Progenitor cell of endocrine pancreas (in vitro differentiated cells): ENCODE results near the gene MFN2. TPM values are rescaled to one million over a fixed set of nuclear protein-coding genes. Genes with fewer than 3 reads are reported as not detected.
A peak's percentile ranks its signal among the peaks of the same experiment; 100 is the strongest.

Experiments
- DNase-seq: peaks from one replicate; pipeline ENCODE4 v3.0.0; 2021; ENCODE audit warnings: low spot score; ENCODE audit not compliant: unreplicated experiment
- H3K27ac Mint-ChIP-seq: 2 replicates; pipeline ENCODE4 v1.8.0; 2021; ENCODE audit warnings: mild to moderate bottlenecking, moderate library complexity, mixed read lengths
- H3K27me3 Mint-ChIP-seq: 2 replicates; pipeline ENCODE4 v1.8.0; 2021; ENCODE audit warnings: mixed read lengths
- H3K36me3 Mint-ChIP-seq: 2 replicates; pipeline ENCODE4 v1.8.0; 2022; ENCODE audit warnings: mixed read lengths; ENCODE audit not compliant: insufficient read depth
- H3K4me1 Mint-ChIP-seq: 2 replicates; pipeline ENCODE4 v1.8.0; 2021; ENCODE audit warnings: low read depth, mixed read lengths
- H3K4me3 Mint-ChIP-seq: 2 replicates; pipeline ENCODE4 v1.8.0; 2021; ENCODE audit warnings: low read depth, mild to moderate bottlenecking, moderate library complexity, mixed read lengths
- H3K9me3 Mint-ChIP-seq: 2 replicates; pipeline ENCODE4 v1.8.0; 2021; ENCODE audit warnings: low read depth, mixed read lengths
- CTCF ChIP-seq: fragments of 200-600 bp; sonication (generic); IDR thresholded peaks from one replicate; pipeline ENCODE4 v1.5.0; 2021; ENCODE audit warnings: antibody characterized with exemption, mild to moderate bottlenecking; ENCODE audit not compliant: unreplicated experiment
- total RNA-seq: library from RNA; stranded (reverse); gene quantifications from 2 replicates; pipeline ENCODE4 v1.2.1, GENCODE V29; 2021

Gene MFN2
- total RNA-seq, 1 donor from 2014 or later = 55.8 TPM

GRCh38 chr1:11970441-11971185, 9.6 kb upstream of the MFN2 start:
- Mint-ChIP-seq H3K4me1 (peaks cover 3% of the 10 kb centered on the region), H3K27ac (peak overlapping the region; percentile 69), H3K27me3 (no peaks in the 10 kb centered on the region), H3K4me3 (no peak overlapping the region), H3K9me3 (no peaks in the 10 kb centered on the region), H3K36me3 (peaks cover 6% of the 10 kb centered on the region)
- DNase-seq = no peak
- TF ChIP-seq CTCF = no peak

GRCh38 chr1:11977625-11978024, 2.6 kb upstream of the MFN2 start:
- Mint-ChIP-seq H3K4me3 (no peak overlapping the region), H3K4me1 (peaks cover 19% of the 10 kb centered on the region), H3K27ac (no peak overlapping the region), H3K36me3 (peaks cover 4% of the 10 kb centered on the region), H3K9me3 (no peaks in the 10 kb centered on the region), H3K27me3 (no peaks in the 10 kb centered on the region)
- no peak for DNase-seq
- no peak for TF ChIP-seq CTCF

- no peak for TF ChIP-seq CTCF
- H3K36me3 Mint-ChIP-seq = peaks cover 4% of the 10 kb centered on the region
- H3K9me3 Mint-ChIP-seq = no peaks in the 10 kb centered on the region
- DNase-seq = no peak
- no peaks in the 10 kb centered on the region for H3K27me3 Mint-ChIP-seq
- no peak overlapping the region for H3K4me3 Mint-ChIP-seq
- no peak overlapping the region for H3K27ac Mint-ChIP-seq
- H3K4me1 Mint-ChIP-seq = peaks cover 19% of the 10 kb centered on the region
Observed at GRCh38 chr1:11978301-11978700, 1.9 kb upstream of the MFN2 start.

DNA sequence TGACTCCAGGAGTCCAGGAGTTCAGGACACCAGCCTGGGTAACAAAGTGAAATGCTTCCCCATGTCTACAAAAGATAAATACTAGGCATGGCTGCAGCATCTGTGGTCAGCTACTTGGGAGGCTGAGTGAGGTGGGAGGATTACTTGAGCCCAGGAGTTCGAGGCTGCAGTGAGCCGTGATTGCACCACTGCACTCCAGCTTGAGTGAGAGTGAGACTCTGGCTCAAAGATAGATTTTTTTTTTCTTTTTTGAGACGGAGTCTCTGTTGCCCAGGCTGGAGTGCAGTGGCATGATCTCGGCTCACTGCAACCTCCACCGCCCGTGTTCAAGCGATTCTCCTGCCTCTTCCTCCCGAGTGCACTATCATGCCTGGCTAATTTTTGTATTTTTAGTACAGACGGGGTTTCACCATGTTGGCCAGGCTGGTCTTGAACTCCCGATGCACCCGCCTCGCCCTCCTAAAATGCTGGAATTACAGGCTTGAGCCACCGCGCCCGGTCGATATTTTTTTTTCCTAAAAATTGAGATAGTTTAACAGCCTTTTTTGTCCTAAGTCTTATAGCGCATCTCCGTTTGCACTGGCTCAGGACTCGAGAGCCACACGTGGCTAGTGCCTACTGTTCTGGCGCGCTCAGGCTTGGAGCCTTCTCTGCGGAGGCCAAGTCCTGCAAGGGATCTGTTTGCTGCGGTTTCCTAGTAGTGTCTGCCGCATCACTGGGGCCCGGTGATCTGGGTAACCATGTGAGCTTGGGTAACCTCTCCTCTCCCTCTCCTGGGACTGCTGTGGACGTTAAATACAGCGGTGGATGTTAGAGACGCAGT, 1.0 kb upstream of the MFN2 start:
- H3K27ac Mint-ChIP-seq = peak overlapping the region; percentile 73
- no peak for DNase-seq
- no peak for TF ChIP-seq CTCF
- H3K27me3 Mint-ChIP-seq = no peaks in the 10 kb centered on the region
- peak overlapping the region; percentile 97 for H3K4me3 Mint-ChIP-seq
- H3K9me3 Mint-ChIP-seq = no peaks in the 10 kb centered on the region
- H3K4me1 Mint-ChIP-seq = peaks cover 21% of the 10 kb centered on the region
- H3K36me3 Mint-ChIP-seq = peaks cover 9% of the 10 kb centered on the region

DNA sequence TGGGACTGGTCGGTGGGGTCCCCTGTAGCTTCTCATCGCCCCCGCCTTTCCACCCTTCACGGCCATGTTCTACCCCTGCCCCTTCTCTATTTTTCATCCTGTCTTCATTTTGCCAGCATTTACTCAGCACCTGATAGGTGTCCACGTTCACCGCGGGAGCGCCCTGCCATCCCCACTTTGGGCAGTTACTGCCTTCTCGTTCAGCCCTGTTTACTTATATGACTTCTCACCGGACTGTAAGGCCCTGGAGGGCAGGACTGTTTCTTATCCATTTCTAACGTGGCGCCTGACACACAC, 380 bp downstream of the MFN2 start:
- Mint-ChIP-seq H3K9me3 (no peaks in the 10 kb centered on the region), H3K4me3 (peak overlapping the region; percentile 97), H3K4me1 (peaks cover 21% of the 10 kb centered on the region), H3K27me3 (no peaks in the 10 kb centered on the region), H3K27ac (peak overlapping the region; percentile 98), H3K36me3 (peaks cover 8% of the 10 kb centered on the region)
- DNase-seq = no peak
- no peak for TF ChIP-seq CTCF
